Activated CD8-positive, alpha-beta memory T cell treated with anti-CD3 and anti-CD28 coated beads, Interleukin-2, amount 50 U/mL, for 1 hour (primary cell): ENCODE measurements around the gene MEGF8.

Source experiments
- DNase-seq: peaks from one replicate; pipeline ENCODE4 v3.0.0-alpha.2; 2020; ENCODE audit errors: extremely low read depth

MEGF8 gene

GRCh38 chr19:42325308-42325895 is at the start of gene MEGF8:
TSS of gene MEGF8 (plus strand) at chr19:42325635. CDS start at chr19:42326244, 609 bp downstream.
- peak; percentile 95 for DNase-seq

GRCh38 chr19:42276284-42276683 is 49.2 kb upstream of the MEGF8 start:
- DNase-seq, result no peak

GRCh38 chr19:42276821-42277220 is 48.6 kb upstream of the MEGF8 start:
- DNase-seq, result no peak

- DNase-seq, result no peak
Measured at GRCh38 chr19:42277821-42278451, 47.5 kb upstream of the MEGF8 start.

- DNase-seq, result no peak
Measured at GRCh38 chr19:42278452-42279154, 46.8 kb upstream of the MEGF8 start.

GRCh38 chr19:42279155-42279901 is 46.1 kb upstream of the MEGF8 start:
- no peak for DNase-seq

- peak; percentile 55 for DNase-seq
Measured at GRCh38 chr19:42279902-42280814, 45.3 kb upstream of the MEGF8 start.

- DNase-seq, result no peak
Measured at GRCh38 chr19:42280815-42281145, 44.7 kb upstream of the MEGF8 start.

GRCh38 chr19:42281146-42281826 is 44.1 kb upstream of the MEGF8 start:
- DNase-seq, result no peak

- no peak for DNase-seq
Measured at GRCh38 chr19:42281827-42282762, 43.3 kb upstream of the MEGF8 start.

- no peak for DNase-seq
Measured at GRCh38 chr19:42282819-42283187, 42.6 kb upstream of the MEGF8 start.

- peak; percentile 84 for DNase-seq
Measured at GRCh38 chr19:42283188-42284065, 42.0 kb upstream of the MEGF8 start.

GRCh38 chr19:42284066-42284501 is 41.4 kb upstream of the MEGF8 start:
- DNase-seq, result no peak

GRCh38 chr19:42284591-42285341 is 40.7 kb upstream of the MEGF8 start:
- no peak for DNase-seq

- DNase-seq, result no peak
Measured at GRCh38 chr19:42285541-42285941, 39.9 kb upstream of the MEGF8 start.

GRCh38 chr19:42285988-42286348 is 39.5 kb upstream of the MEGF8 start:
- no peak for DNase-seq

GRCh38 chr19:42286349-42287016 is 39.0 kb upstream of the MEGF8 start:
- DNase-seq, result no peak
